ACC112 (cell line): ENCODE measurements around the gene DEPDC1B.

ENCODE experiments used
- H2AFZ ChIP-seq: fragments of 200-600 bp; sonication (generic); one replicate; pipeline ENCODE4 v1.6.0; 2017; ENCODE audit warnings: antibody characterized with exemption, low read length; ENCODE audit not compliant: unreplicated experiment
- H3K27ac ChIP-seq: fragments of 200-600 bp; sonication (generic); 2 replicates; pipeline ENCODE4 v1.5.1; 2014; ENCODE audit warnings: low read depth, mild to moderate bottlenecking, antibody characterized with exemption, low read length, moderate library complexity
- H3K27me3 ChIP-seq: fragments of 200-600 bp; sonication (generic); 2 replicates; pipeline ENCODE4 v1.6.1; 2014; ENCODE audit warnings: mild to moderate bottlenecking, antibody characterized with exemption, low read length, moderate library complexity, mixed read lengths; ENCODE audit not compliant: insufficient read depth
- H3K36me3 ChIP-seq: fragments of 200-600 bp; sonication (generic); 2 replicates; pipeline ENCODE4 v1.6.1; 2016; ENCODE audit warnings: mild to moderate bottlenecking, antibody characterized with exemption, low read length, moderate library complexity, mixed read lengths; ENCODE audit not compliant: insufficient read depth
- H3K4me1 ChIP-seq: fragments of 200-600 bp; sonication (generic); one replicate; pipeline ENCODE4 v1.6.1; 2016; ENCODE audit warnings: low read length, mixed read lengths; ENCODE audit not compliant: insufficient read depth, unreplicated experiment, control insufficient read depth
- H3K4me3 ChIP-seq: fragments of 200-600 bp; sonication (generic); 2 replicates; pipeline ENCODE4 v1.5.1; 2014; ENCODE audit warnings: mild to moderate bottlenecking, low read depth, low read length
- H3K79me2 ChIP-seq: fragments of 200-600 bp; sonication (generic); one replicate; pipeline ENCODE4 v1.6.0; 2016; ENCODE audit warnings: low read length; ENCODE audit not compliant: control insufficient read depth, unreplicated experiment, insufficient read depth

DEPDC1B gene

GRCh38 chr5:60551250-60551649 is 148.7 kb downstream of the DEPDC1B start:
- no peaks in the 10 kb centered on the region for H3K4me1 ChIP-seq
- H3K27ac ChIP-seq, result no peak overlapping the region
- no peaks in the 10 kb centered on the region for H3K79me2 ChIP-seq
- H3K36me3 ChIP-seq, result no peaks in the 10 kb centered on the region
- no peak overlapping the region for H3K4me3 ChIP-seq
- H3K27me3 ChIP-seq, result peaks cover 7% of the 10 kb centered on the region; the same call in 1 of the 2 replicates
- H2AFZ ChIP-seq, result no peak overlapping the region

GRCh38 chr5:60550311-60550710 is 149.7 kb downstream of the DEPDC1B start:
- H3K4me3 ChIP-seq, result no peak overlapping the region
- H2AFZ ChIP-seq, result no peak overlapping the region
- H3K79me2 ChIP-seq, result no peaks in the 10 kb centered on the region
- no peak overlapping the region for H3K27ac ChIP-seq
- peaks cover 14% of the 10 kb centered on the region for H3K27me3 ChIP-seq
- H3K36me3 ChIP-seq, result no peaks in the 10 kb centered on the region
- no peaks in the 10 kb centered on the region for H3K4me1 ChIP-seq

DNA sequence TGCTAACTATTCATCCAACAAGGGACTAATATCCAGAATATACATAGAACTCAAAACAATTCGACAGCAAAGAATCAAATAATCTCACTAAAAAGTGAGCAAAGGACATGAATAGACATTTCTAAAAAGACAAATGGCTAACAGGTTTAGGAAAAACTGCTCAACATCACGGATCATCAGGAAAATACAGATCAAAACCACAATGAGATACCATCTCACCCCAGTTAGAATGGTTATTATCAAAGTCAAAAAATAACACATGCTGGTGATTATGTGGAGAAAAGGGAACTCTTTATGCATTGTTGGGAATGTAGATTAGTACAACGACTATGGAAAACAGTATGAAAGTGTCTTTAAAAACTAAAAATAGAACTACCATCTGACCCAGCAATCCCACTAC is 150.1 kb downstream of the DEPDC1B start:
- Histone ChIP-seq H3K27me3 (peaks cover 14% of the 10 kb centered on the region), H3K27ac (no peak overlapping the region), H3K4me1 (no peaks in the 10 kb centered on the region), H3K79me2 (no peaks in the 10 kb centered on the region), H3K36me3 (no peaks in the 10 kb centered on the region), H2AFZ (no peak overlapping the region), H3K4me3 (no peak overlapping the region)
